GM18867 (cell line): Measurements from ENCODE around the gene PTCH2.

Source experiments
- ATAC-seq: cut with Tn5 transposase; IDR thresholded peaks from one replicate; pipeline ENCODE4 v1.9.1; 2021; ENCODE audit warnings: mild to moderate bottlenecking, moderate library complexity; ENCODE audit not compliant: unreplicated experiment

Gene PTCH2

GRCh38 chr1:44784094-44785028, 58.7 kb downstream of the PTCH2 start:
- ATAC-seq, result no peak

GRCh38 chr1:44783697-44784093, 59.4 kb downstream of the PTCH2 start:
- no peak for ATAC-seq

GRCh38 chr1:44780583-44781121, 62.4 kb downstream of the PTCH2 start:
- ATAC-seq, result no peak

GRCh38 chr1:44778705-44779576, 64.1 kb downstream of the PTCH2 start:
- ATAC-seq, result no peak

- ATAC-seq, result no peak
Observed at GRCh38 chr1:44777969-44778635, 65.0 kb downstream of the PTCH2 start.

- no peak for ATAC-seq
Observed at GRCh38 chr1:44777547-44777946, 65.5 kb downstream of the PTCH2 start.

- ATAC-seq, result no peak
Observed at GRCh38 chr1:44776730-44777068, 66.4 kb downstream of the PTCH2 start.

- peak; percentile 20 for ATAC-seq
Observed at GRCh38 chr1:44775930-44776729, 66.9 kb downstream of the PTCH2 start.

- ATAC-seq, result peak; percentile 76
Observed at GRCh38 chr1:44775078-44775929, 67.7 kb downstream of the PTCH2 start, which contains the start of gene RPS8. TSS of gene RPS8 (plus strand) at chr1:44775540. CDS start at chr1:44775597, 57 bp downstream.
